DOHH2 (cell line): ENCODE measurements around the gene DUOXA1.

Source experiments
- CTCF ChIP-seq: fragments of 200-600 bp; sonication (generic); IDR thresholded peaks from one replicate; pipeline ENCODE4 v1.5.1; 2014; ENCODE audit warnings: antibody characterized with exemption, mild to moderate bottlenecking, low read depth, low read length; ENCODE audit not compliant: poor library complexity, severe bottlenecking
- EZH2phosphoT487 ChIP-seq: fragments of 200-600 bp; sonication (generic); IDR thresholded peaks from 2 replicates; pipeline ENCODE4 v1.6.1; 2017; ENCODE audit warnings: borderline replicate concordance, mild to moderate bottlenecking, antibody characterized with exemption, low read length, moderate library complexity, mixed read lengths

- TF ChIP-seq CTCF (no peak), EZH2phosphoT487 (no peak)
Measured at GRCh38 chr15:45128971-45129639, 574 bp downstream of the DUOXA1 start.
